H9 (cell line): Measurements from ENCODE around the gene RPL22. TPM values are rescaled to one million over a fixed set of nuclear protein-coding genes. Genes with fewer than 3 reads are reported as not detected.

Experiments used
- DNase-seq: peaks from one replicate; pipeline ENCODE4 v3.0.0-alpha.2; 2017
- H2AFZ ChIP-seq: one replicate; pipeline ENCODE4 v1.6.1; 2013; ENCODE audit warnings: mild to moderate bottlenecking, low read length, control low read depth, moderate library complexity
- H2AK5ac ChIP-seq: 2 replicates; pipeline ENCODE4 v1.6.1; 2013; ENCODE audit warnings: low read length, control low read depth, mixed read lengths; ENCODE audit not compliant: insufficient read length
- H2BK120ac ChIP-seq: one replicate; pipeline ENCODE4 v1.6.1; 2013; ENCODE audit warnings: low read depth, mild to moderate bottlenecking, low read length, control low read depth, inconsistent platforms; ENCODE audit not compliant: poor library complexity, severe bottlenecking
- H2BK12ac ChIP-seq: 2 replicates; pipeline ENCODE4 v1.6.1; 2013; ENCODE audit warnings: low read length, control low read depth, mixed read lengths, low read depth; ENCODE audit not compliant: insufficient read length
- H2BK15ac ChIP-seq: 2 replicates; pipeline ENCODE4 v1.6.1; 2013; ENCODE audit warnings: low read depth, low read length, control low read depth
- H2BK20ac ChIP-seq: one replicate; pipeline ENCODE4 v1.6.1; 2013; ENCODE audit warnings: low read depth, mild to moderate bottlenecking, low read length, control low read depth, inconsistent platforms; ENCODE audit not compliant: poor library complexity, severe bottlenecking
- H2BK5ac ChIP-seq: 2 replicates; pipeline ENCODE4 v1.6.1; 2013; ENCODE audit warnings: low read length, control low read depth, mixed read lengths; ENCODE audit not compliant: insufficient read length
- H3K14ac ChIP-seq: 2 replicates; pipeline ENCODE4 v1.6.1; 2013; ENCODE audit warnings: low read length, control low read depth; ENCODE audit not compliant: insufficient read depth
- H3K18ac ChIP-seq: 2 replicates; pipeline ENCODE4 v1.6.1; 2013; ENCODE audit warnings: low read depth, mild to moderate bottlenecking, mixed read lengths, low read length, control low read depth; ENCODE audit not compliant: insufficient read length
- H3K23ac ChIP-seq: 2 replicates; pipeline ENCODE4 v1.6.1; 2013; ENCODE audit warnings: low read length, control low read depth, mixed read lengths, low read depth; ENCODE audit not compliant: insufficient read length
- H3K23me2 ChIP-seq: 2 replicates; pipeline ENCODE4 v1.6.1; 2013; ENCODE audit warnings: low read depth, mild to moderate bottlenecking, mixed read lengths, low read length, control low read depth; ENCODE audit not compliant: insufficient read length, poor library complexity, severe bottlenecking
- H3K27ac ChIP-seq: 2 replicates; pipeline ENCODE4 v1.5.1; 2013; ENCODE audit warnings: low read length, control low read depth, mixed read lengths, low read depth; ENCODE audit not compliant: insufficient read length
- H3K27me3 ChIP-seq: 2 replicates; pipeline ENCODE4 v1.6.1; 2013; ENCODE audit warnings: low read length, control low read depth, inconsistent platforms; ENCODE audit not compliant: insufficient read depth
- H3K4ac ChIP-seq: 2 replicates; pipeline ENCODE4 v1.6.1; 2013; ENCODE audit warnings: low read depth, mild to moderate bottlenecking, control low read depth, inconsistent platforms, low read length, moderate library complexity
- H3K4me1 ChIP-seq: 2 replicates; pipeline ENCODE4 v1.6.1; 2013; ENCODE audit warnings: low read length, control low read depth, inconsistent platforms; ENCODE audit not compliant: insufficient read depth
- H3K4me2 ChIP-seq: 2 replicates; pipeline ENCODE4 v1.6.1; 2013; ENCODE audit warnings: low read length, control low read depth, mixed read lengths; ENCODE audit not compliant: insufficient read length, insufficient read depth
- H3K56ac ChIP-seq: 2 replicates; pipeline ENCODE4 v1.6.1; 2013; ENCODE audit warnings: low read depth, mild to moderate bottlenecking, mixed read lengths, low read length, control low read depth; ENCODE audit not compliant: insufficient read length
- H3K79me1 ChIP-seq: 2 replicates; pipeline ENCODE4 v1.6.1; 2013; ENCODE audit warnings: low read depth, mild to moderate bottlenecking, moderate library complexity, low read length, control low read depth, inconsistent platforms; ENCODE audit not compliant: insufficient read depth, poor library complexity, severe bottlenecking
- H3K79me2 ChIP-seq: 2 replicates; pipeline ENCODE4 v1.6.1; 2013; ENCODE audit warnings: low read length, control low read depth, inconsistent platforms; ENCODE audit not compliant: insufficient read depth
- H3K9ac ChIP-seq: 2 replicates; pipeline ENCODE4 v1.6.1; 2013; ENCODE audit warnings: low read length, control low read depth, mixed read lengths; ENCODE audit not compliant: insufficient read length; ENCODE audit errors: extremely low read depth
- H3K9me3 ChIP-seq: one replicate; pipeline ENCODE4 v1.6.1; 2013; ENCODE audit warnings: low read depth, low read length, inconsistent platforms; ENCODE audit not compliant: control insufficient read depth
- H3T11ph ChIP-seq: one replicate; pipeline ENCODE4 v1.6.1; 2013; ENCODE audit warnings: mild to moderate bottlenecking, low read length, control low read depth, inconsistent platforms
- H4K20me1 ChIP-seq: one replicate; pipeline ENCODE4 v1.6.1; 2013; ENCODE audit not compliant: control insufficient read depth, insufficient read length, insufficient read depth
- H4K5ac ChIP-seq: 2 replicates; pipeline ENCODE4 v1.6.1; 2013; ENCODE audit warnings: low read depth, mild to moderate bottlenecking, mixed read lengths, low read length, control low read depth; ENCODE audit not compliant: insufficient read length
- H4K8ac ChIP-seq: replicated peaks from 2 replicates; pipeline ENCODE4 v1.6.1; 2013; ENCODE audit warnings: low read length, control low read depth, mixed read lengths, low read depth; ENCODE audit not compliant: insufficient read length
- H4K91ac ChIP-seq: 2 replicates; pipeline ENCODE4 v1.6.1; 2013; ENCODE audit warnings: low read depth, mild to moderate bottlenecking, moderate library complexity, mixed read lengths, low read length, control low read depth; ENCODE audit not compliant: insufficient read length
- H3K27ac Mint-ChIP-seq, 3 experiments: 2 replicates in 2 of 3; 3 replicates in 1 of 3; pipeline ENCODE4 v1.8.0; 2020 to 2021; ENCODE audit warnings: mixed read lengths in 3 of 3, mild to moderate bottlenecking in 1 of 3, moderate library complexity in 1 of 3
- H3K27me3 Mint-ChIP-seq: 2 replicates; pipeline ENCODE4 v1.8.0; 2021; ENCODE audit warnings: low read depth, mild to moderate bottlenecking, moderate library complexity, mixed read lengths
- H3K36me3 Mint-ChIP-seq, 3 experiments: 2 replicates in 2 of 3; 3 replicates in 1 of 3; pipeline ENCODE4 v1.8.0; 2020 to 2021; ENCODE audit warnings: low read depth in 3 of 3, mixed read lengths in 3 of 3; ENCODE audit not compliant: insufficient read depth in 1 of 3
- H3K4me1 Mint-ChIP-seq, 2 experiments: 2 replicates each; pipeline ENCODE4 v1.8.0; 2020; ENCODE audit warnings: mixed read lengths in 2 of 2
- H3K4me3 Mint-ChIP-seq, 2 experiments: 2 replicates in 1 of 2; 3 replicates in 1 of 2; pipeline ENCODE4 v1.8.0; 2020 to 2021; ENCODE audit warnings: mild to moderate bottlenecking in 2 of 2, mixed read lengths in 2 of 2, moderate library complexity in 1 of 2
- H3K9me3 Mint-ChIP-seq, 2 experiments: 2 replicates in 1 of 2; 3 replicates in 1 of 2; pipeline ENCODE4 v1.8.0; 2020; ENCODE audit warnings: mild to moderate bottlenecking in 2 of 2, mixed read lengths in 2 of 2, moderate library complexity in 1 of 2
- WGBS: extraction: QIAGEN DNeasy Blood & Tissue Kit; methylation state at CpG from one replicate; pipeline ENCODE4 v1.1.7; 2013; ENCODE audit warnings: missing lambda C conversion rate, low lambda C conversion rate, mixed read lengths; ENCODE audit not compliant: insufficient read length; ENCODE audit errors: extremely low coverage; 5-methylcytosine and 5-hydroxymethylcytosine counted together
- total RNA-seq: library from RNA; stranded (reverse); gene quantifications from 2 replicates; pipeline ENCODE4 v1.2.1, GENCODE V29; 2021
- TF ChIP-seq, protein P1 (sequence below): fragments of 200-600 bp; sonication (generic); conservative IDR thresholded peaks from 3 replicates; pipeline ENCODE4 v1.8.0; 2021; ENCODE audit warnings: antibody characterized with exemption, mild to moderate bottlenecking

Gene RPL22
- total RNA-seq, 1 experiment from 2014 or later: 582 TPM

GRCh38 chr1:6171548-6172124 is 27.8 kb downstream of the RPL22 start:
- Histone ChIP-seq H3T11ph (no peak overlapping the region), H4K8ac (no peak overlapping the region), H3K79me2 (no peaks in the 10 kb centered on the region), H2BK15ac (no peak overlapping the region), H3K4me1 (no peaks in the 10 kb centered on the region), H3K23me2 (no peaks in the 10 kb centered on the region), H3K27me3 (no peaks in the 10 kb centered on the region; the same call in 1 of the 2 replicates), H2BK120ac (no peak overlapping the region), H2AK5ac (no peak overlapping the region), H3K4ac (no peak overlapping the region), H4K5ac (no peak overlapping the region), H3K56ac (no peak overlapping the region), H2AFZ (no peak overlapping the region), H3K4me2 (no peak overlapping the region), H2BK5ac (no peak overlapping the region), H2BK12ac (no peak overlapping the region), H3K79me1 (no peaks in the 10 kb centered on the region), H3K23ac (no peak overlapping the region), H3K27ac (no peak overlapping the region), H4K20me1 (no peaks in the 10 kb centered on the region), H2BK20ac (no peak overlapping the region), H4K91ac (no peak overlapping the region), H3K9ac (no peak overlapping the region), H3K9me3 (no peaks in the 10 kb centered on the region), H3K18ac (no peak overlapping the region), H3K14ac (no peak overlapping the region)
- peaks cover 6% of the 10 kb centered on the region for H3K27me3 Mint-ChIP-seq
- H3K4me3 Mint-ChIP-seq: no peak overlapping the region; a peak in 1 of 5 replicates
- H3K9me3 Mint-ChIP-seq: no peaks in the 10 kb centered on the region
- no peaks in the 10 kb centered on the region for H3K36me3 Mint-ChIP-seq
- 0 out of 4 replicates have a peak, but pooled peaks cover 0 to 2% of the 10 kb centered on the region in 2 experiments for H3K4me1 Mint-ChIP-seq
- no CpG with 5 or more reads among the region's 10 CpGs for WGBS
- TF ChIP-seq, protein P1, sequence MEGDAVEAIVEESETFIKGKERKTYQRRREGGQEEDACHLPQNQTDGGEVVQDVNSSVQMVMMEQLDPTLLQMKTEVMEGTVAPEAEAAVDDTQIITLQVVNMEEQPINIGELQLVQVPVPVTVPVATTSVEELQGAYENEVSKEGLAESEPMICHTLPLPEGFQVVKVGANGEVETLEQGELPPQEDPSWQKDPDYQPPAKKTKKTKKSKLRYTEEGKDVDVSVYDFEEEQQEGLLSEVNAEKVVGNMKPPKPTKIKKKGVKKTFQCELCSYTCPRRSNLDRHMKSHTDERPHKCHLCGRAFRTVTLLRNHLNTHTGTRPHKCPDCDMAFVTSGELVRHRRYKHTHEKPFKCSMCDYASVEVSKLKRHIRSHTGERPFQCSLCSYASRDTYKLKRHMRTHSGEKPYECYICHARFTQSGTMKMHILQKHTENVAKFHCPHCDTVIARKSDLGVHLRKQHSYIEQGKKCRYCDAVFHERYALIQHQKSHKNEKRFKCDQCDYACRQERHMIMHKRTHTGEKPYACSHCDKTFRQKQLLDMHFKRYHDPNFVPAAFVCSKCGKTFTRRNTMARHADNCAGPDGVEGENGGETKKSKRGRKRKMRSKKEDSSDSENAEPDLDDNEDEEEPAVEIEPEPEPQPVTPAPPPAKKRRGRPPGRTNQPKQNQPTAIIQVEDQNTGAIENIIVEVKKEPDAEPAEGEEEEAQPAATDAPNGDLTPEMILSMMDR: peak; percentile 64
- peak; percentile 74 for DNase-seq
- H3K27ac Mint-ChIP-seq: no peak overlapping the region; a peak in 1 of 7 replicates
